Ovary (tissue), 3 donors: ENCODE results near the gene AFF1.

Source experiments
- POLR2A ChIP-seq: fragments of 450-650 bp; IDR thresholded peaks from one replicate; pipeline ENCODE4 v1.6.1; 2017; ENCODE audit warnings: antibody characterized with exemption, mild to moderate bottlenecking, moderate library complexity
- TF ChIP-seq, protein P1 (sequence below), 3 donors: fragments of 450-650 bp in 2 of 3; fragments of 200-600 bp in 1 of 3; IDR thresholded peaks; one replicate each; pipeline versions ENCODE4 v1.5.1 to v1.8.0; 2016 to 2022; ENCODE audit warnings: antibody characterized with exemption in 3 of 3, mild to moderate bottlenecking in 1 of 3
- donor health status: DM: no; HTN: no; CAD: no.

GRCh38 chr4:87006426-87006675 is 71.5 kb downstream of the AFF1 start:
- TF ChIP-seq, protein P1, sequence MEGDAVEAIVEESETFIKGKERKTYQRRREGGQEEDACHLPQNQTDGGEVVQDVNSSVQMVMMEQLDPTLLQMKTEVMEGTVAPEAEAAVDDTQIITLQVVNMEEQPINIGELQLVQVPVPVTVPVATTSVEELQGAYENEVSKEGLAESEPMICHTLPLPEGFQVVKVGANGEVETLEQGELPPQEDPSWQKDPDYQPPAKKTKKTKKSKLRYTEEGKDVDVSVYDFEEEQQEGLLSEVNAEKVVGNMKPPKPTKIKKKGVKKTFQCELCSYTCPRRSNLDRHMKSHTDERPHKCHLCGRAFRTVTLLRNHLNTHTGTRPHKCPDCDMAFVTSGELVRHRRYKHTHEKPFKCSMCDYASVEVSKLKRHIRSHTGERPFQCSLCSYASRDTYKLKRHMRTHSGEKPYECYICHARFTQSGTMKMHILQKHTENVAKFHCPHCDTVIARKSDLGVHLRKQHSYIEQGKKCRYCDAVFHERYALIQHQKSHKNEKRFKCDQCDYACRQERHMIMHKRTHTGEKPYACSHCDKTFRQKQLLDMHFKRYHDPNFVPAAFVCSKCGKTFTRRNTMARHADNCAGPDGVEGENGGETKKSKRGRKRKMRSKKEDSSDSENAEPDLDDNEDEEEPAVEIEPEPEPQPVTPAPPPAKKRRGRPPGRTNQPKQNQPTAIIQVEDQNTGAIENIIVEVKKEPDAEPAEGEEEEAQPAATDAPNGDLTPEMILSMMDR (IDR thresholded peaks at IDR 0.05), result no peak
- TF ChIP-seq POLR2A, result no peak
